Astrocyte of the cerebellum (primary cell): ENCODE measurements around the gene PEAK1.

Experiments used
- DNase-seq: peaks from one replicate; pipeline ENCODE4 v3.0.0-alpha.2; 2011; ENCODE audit warnings: low read depth
- H3K4me3 ChIP-seq: 2 replicates; pipeline ENCODE4 v1.5.1; 2011; ENCODE audit warnings: mild to moderate bottlenecking, low read depth, low read length, moderate library complexity
- CTCF ChIP-seq: IDR thresholded peaks from 2 replicates; pipeline ENCODE4 v1.5.1; 2012; ENCODE audit warnings: low read length, low read depth, moderate library complexity, mild to moderate bottlenecking; ENCODE audit errors: missing control alignments
- in situ Hi-C: cut with HindIII; loops from 2 replicates; pipeline ENCODE4 v1.10.0; 2017; ENCODE audit warnings: low sequenced_read_pairs

Gene PEAK1

GRCh38 chr15:77144026-77144425 is 275.9 kb downstream of the PEAK1 start:
- in situ Hi-C loops: no loop called here
- no peak for DNase-seq
- no peak overlapping the region for H3K4me3 ChIP-seq
- no peak for TF ChIP-seq CTCF

GRCh38 chr15:77143616-77144015 is 276.3 kb downstream of the PEAK1 start:
- in situ Hi-C loops: no loop called here
- no peak for DNase-seq
- no peak for TF ChIP-seq CTCF
- no peak overlapping the region for H3K4me3 ChIP-seq

- no peak overlapping the region for H3K4me3 ChIP-seq
- in situ Hi-C loops: no loop called here
- DNase-seq: no peak
- TF ChIP-seq CTCF: no peak
Observed at GRCh38 chr15:77143191-77143590, 276.7 kb downstream of the PEAK1 start.

- TF ChIP-seq CTCF: no peak
- no peak overlapping the region for H3K4me3 ChIP-seq
- DNase-seq: no peak
- in situ Hi-C loops: no loop called here
Observed at GRCh38 chr15:77140220-77140619, 279.7 kb downstream of the PEAK1 start.

- DNase-seq: no peak
- H3K4me3 ChIP-seq: no peak overlapping the region
- in situ Hi-C loops: loop anchor here (5.0 kb wide), 1 partner anchor 33 kb away; no protein-coding TSS in a partner anchor
- no peak for TF ChIP-seq CTCF
Observed at GRCh38 chr15:77139312-77139711, 280.6 kb downstream of the PEAK1 start.

- in situ Hi-C loops: loop anchor here (5.0 kb wide), 1 partner anchor 34 kb away; no protein-coding TSS in a partner anchor
- TF ChIP-seq CTCF: no peak
- H3K4me3 ChIP-seq: no peak overlapping the region
- no peak for DNase-seq
Observed at GRCh38 chr15:77138167-77138522, 281.8 kb downstream of the PEAK1 start.

- in situ Hi-C loops: loop anchor here (5.0 kb wide), 1 partner anchor 37 kb away; no protein-coding TSS in a partner anchor
- TF ChIP-seq CTCF: no peak
Observed at GRCh38 chr15:77135181-77135580, 284.7 kb downstream of the PEAK1 start.

More at GRCh38 chr15:77135181-77135580, 284.7 kb downstream of the PEAK1 start:
- no peak for DNase-seq
- H3K4me3 ChIP-seq: no peak overlapping the region
